CD14-positive monocyte (primary cell): ENCODE results near the gene GPATCH4. TPM values are rescaled to one million over a fixed set of nuclear protein-coding genes. Genes with fewer than 3 reads are reported as not detected.

Source experiments
- DNase-seq, 3 donors: peaks; one replicate each; pipeline ENCODE4 v3.0.0-alpha.2; 2011 to 2022
- H2AFZ ChIP-seq: 2 replicates; pipeline ENCODE4 v1.6.0; 2012; ENCODE audit warnings: mild to moderate bottlenecking, low read depth, low read length, inconsistent platforms; ENCODE audit not compliant: insufficient read depth, poor library complexity, severe bottlenecking
- H3K27ac ChIP-seq, 2 donors: 1 replicate in 1 of 2; 2 replicates in 1 of 2; pipeline ENCODE4 v1.5.1; 2012 to 2013; ENCODE audit warnings: low read length in 2 of 2, control low read depth in 1 of 2, inconsistent platforms in 1 of 2, low read depth in 1 of 2, mild to moderate bottlenecking in 1 of 2
- H3K27me3 ChIP-seq, 2 donors: one replicate each; pipeline versions ENCODE4 v1.6.0 to v1.6.1; 2011 to 2013; ENCODE audit warnings: low read length in 2 of 2; ENCODE audit not compliant: control insufficient read depth in 2 of 2, insufficient read depth in 2 of 2
- H3K36me3 ChIP-seq, 2 donors: replicated peaks in 1 of 2; 1 replicate in 1 of 2; 2 replicates in 1 of 2; pipeline versions ENCODE4 v1.5.1 to v1.6.1; 2012 to 2013; ENCODE audit warnings: low read length in 2 of 2, control low read depth in 1 of 2, inconsistent platforms in 1 of 2, mild to moderate bottlenecking in 1 of 2; ENCODE audit not compliant: insufficient read depth in 2 of 2, control insufficient read depth in 1 of 2
- H3K4me1 ChIP-seq, 2 donors: 1 replicate in 1 of 2; 2 replicates in 1 of 2; pipeline versions ENCODE4 v1.5.1 to v1.6.1; 2012 to 2013; ENCODE audit warnings: low read length in 2 of 2, control low read depth in 1 of 2, inconsistent platforms in 1 of 2, mild to moderate bottlenecking in 1 of 2, moderate library complexity in 1 of 2; ENCODE audit not compliant: insufficient read depth in 2 of 2, control insufficient read depth in 1 of 2
- H3K4me2 ChIP-seq: replicated peaks from 2 replicates; pipeline ENCODE3; 2012; ENCODE audit warnings: low read length, moderate library complexity, mild to moderate bottlenecking; ENCODE audit not compliant: poor library complexity, severe bottlenecking; ENCODE audit errors: extremely low read depth
- H3K4me3 ChIP-seq, 3 experiments: fragments of 200-600 bp in 1 of 3; sonication (generic) in 1 of 3; replicated peaks in 1 of 3; 1 replicate in 2 of 3; 2 replicates in 1 of 3; pipeline ENCODE4 v1.5.1; 2011 to 2013; ENCODE audit warnings: low read length in 3 of 3, mild to moderate bottlenecking in 3 of 3, control low read depth in 2 of 3, low read depth in 2 of 3, inconsistent platforms in 1 of 3, moderate library complexity in 1 of 3
- H3K79me2 ChIP-seq: 2 replicates; pipeline ENCODE4 v1.6.0; 2012; ENCODE audit warnings: mild to moderate bottlenecking, control low read depth, inconsistent platforms, low read length, moderate library complexity; ENCODE audit not compliant: insufficient read depth
- H3K9ac ChIP-seq: 2 replicates; pipeline ENCODE4 v1.6.0; 2017; ENCODE audit warnings: low read length, mild to moderate bottlenecking; ENCODE audit not compliant: insufficient read depth, poor library complexity, severe bottlenecking
- H3K9me3 ChIP-seq, 2 donors: replicated peaks in 1 of 2; 1 replicate in 1 of 2; 2 replicates in 1 of 2; pipeline versions ENCODE4 v1.5.1 to v1.6.1; 2012 to 2013; ENCODE audit warnings: low read length in 2 of 2, control low read depth in 1 of 2; ENCODE audit not compliant: control insufficient read depth in 1 of 2, insufficient read depth in 1 of 2
- H4K20me1 ChIP-seq: 2 replicates; pipeline ENCODE4 v1.6.0; 2012; ENCODE audit warnings: mild to moderate bottlenecking, low read length, control low read depth, moderate library complexity; ENCODE audit not compliant: insufficient read depth
- H3K27ac Mint-ChIP-seq, 7 donors: one replicate each; pipeline ENCODE4 v1.8.0; 2020; ENCODE audit warnings: mild to moderate bottlenecking in 7 of 7, mixed read lengths in 7 of 7, moderate library complexity in 6 of 7, inconsistent platforms in 2 of 7
- H3K27me3 Mint-ChIP-seq, 3 donors: one replicate each; pipeline ENCODE4 v1.8.0; 2021 to 2022; ENCODE audit warnings: low read depth in 3 of 3, mild to moderate bottlenecking in 3 of 3, mixed read lengths in 3 of 3, moderate library complexity in 3 of 3, inconsistent platforms in 1 of 3
- H3K36me3 Mint-ChIP-seq, 2 donors: one replicate each; pipeline ENCODE4 v1.8.0; 2020; ENCODE audit warnings: mixed read lengths in 2 of 2, inconsistent platforms in 1 of 2, mild to moderate bottlenecking in 1 of 2
- H3K4me1 Mint-ChIP-seq: one replicate; pipeline ENCODE4 v1.8.0; 2020; ENCODE audit warnings: mild to moderate bottlenecking, mixed read lengths
- H3K4me3 Mint-ChIP-seq, 2 donors: one replicate each; pipeline ENCODE4 v1.8.0; 2020; ENCODE audit warnings: mild to moderate bottlenecking in 2 of 2, mixed read lengths in 2 of 2, moderate library complexity in 1 of 2
- H3K9me3 Mint-ChIP-seq, 7 donors: one replicate each; pipeline ENCODE4 v1.8.0; 2020 to 2022; ENCODE audit warnings: mixed read lengths in 7 of 7, mild to moderate bottlenecking in 6 of 7, moderate library complexity in 6 of 7, inconsistent platforms in 2 of 7
- WGBS: methylation state at CpG from one replicate; pipeline ENCODE4 v1.1.5; 2013; ENCODE audit warnings: missing lambda C conversion rate; ENCODE audit not compliant: insufficient coverage; 5-methylcytosine and 5-hydroxymethylcytosine counted together
- intact Hi-C, 2 donors: fragments of 100-400 bp; cut with micrococcal nuclease; formaldehyde crosslinking; loops; one replicate each; pipeline versions ENCODE4 v1.15.0 to v1.15.1; 2023
- polyA plus RNA-seq, 3 donors: library from polyadenylated mRNA; depleted of rRNA in 1 of 3; unstranded in 2 of 3; stranded (reverse) in 1 of 3; fragments of 300-500 nt in 2 of 3; fragments of >200 nt in 1 of 3; fragmentation: Illumina TruSeq in 2 of 3; gene quantifications; 1 replicate in 2 of 3; 2 replicates in 1 of 3; pipeline ENCODE4 v1.2.3, GENCODE V29; 2012 to 2021
- TF ChIP-seq, protein P1 (sequence below): fragments of 200-600 bp; IDR thresholded peaks from one replicate; pipeline ENCODE4 v1.8.0; 2022; ENCODE audit warnings: antibody characterized with exemption, mild to moderate bottlenecking

The GPATCH4 gene
- polyA plus RNA-seq, 3 donors: 2.6 to 5.3 (median 4.9) TPM

DNA sequence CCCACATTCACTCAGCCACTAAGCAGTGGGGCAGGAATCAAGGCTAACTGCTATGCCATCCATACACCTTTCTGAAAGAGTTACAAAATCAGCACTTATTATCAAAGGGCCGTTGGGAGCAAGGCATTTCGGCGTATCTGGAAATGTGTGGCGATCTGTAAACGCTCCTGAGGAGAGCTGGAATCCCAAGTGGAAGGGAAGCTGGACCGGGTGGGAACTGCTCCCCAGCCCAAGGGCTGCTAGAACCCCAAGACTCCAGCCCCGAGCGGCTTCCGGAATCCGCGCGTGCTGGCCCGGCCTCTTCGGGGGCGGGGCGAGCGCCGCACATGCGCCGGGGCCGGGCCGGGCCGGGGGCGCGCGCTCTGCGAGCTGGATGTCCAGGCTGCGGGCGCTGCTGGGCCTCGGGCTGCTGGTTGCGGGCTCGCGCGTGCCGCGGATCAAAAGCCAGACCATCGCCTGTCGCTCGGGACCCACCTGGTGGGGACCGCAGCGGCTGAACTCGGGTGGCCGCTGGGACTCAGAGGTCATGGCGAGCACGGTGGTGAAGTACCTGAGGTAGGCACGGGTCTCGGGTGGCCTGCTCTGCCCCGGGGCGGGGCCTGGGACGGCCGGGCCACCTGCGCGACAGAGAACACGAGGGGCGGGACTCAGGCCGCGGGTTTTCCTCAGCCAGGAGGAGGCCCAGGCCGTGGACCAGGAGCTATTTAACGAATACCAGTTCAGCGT lies 9.7 kb downstream of the GPATCH4 start, which contains the start of gene NAXE:
TSS of gene NAXE (plus strand) at position 345 of the 726 bp plus-strand sequence. CDS start at position 374, 29 bp downstream.
- H3K36me3 ChIP-seq: peaks cover 18 to 34% of the 10 kb centered on the region in 2 donors
- peak within 1 kb of the TSS; percentile 97 for H2AFZ ChIP-seq
- no peaks in the 10 kb centered on the region for H3K9me3 ChIP-seq
- Mint-ChIP-seq H3K36me3 (peaks cover 26 to 28% of the 10 kb centered on the region in 2 donors), H3K27me3 (peaks cover 0 to 2% (median 0%) of the 10 kb centered on the region in 3 donors), H3K27ac (peak within 1 kb of the TSS; percentile 75 to 93 (median 91)), H3K4me3 (peak within 1 kb of the TSS; percentile 82 to 93), H3K4me1 (peaks cover 17% of the 10 kb centered on the region), H3K9me3 (no peaks in the 10 kb centered on the region)
- peak within 1 kb of the TSS; percentile 79 for H3K9ac ChIP-seq
- peak; percentile 41 to 69 (median 64) for DNase-seq
- peak within 1 kb of the TSS; percentile 63 to 88 (median 70) for H3K4me3 ChIP-seq
- H4K20me1 ChIP-seq: no peaks in the 10 kb centered on the region
- under 1% methylated on average over 60 of the region's 60 CpGs for WGBS
- no peaks in the 10 kb centered on the region for H3K27me3 ChIP-seq
- TF ChIP-seq, protein P1, sequence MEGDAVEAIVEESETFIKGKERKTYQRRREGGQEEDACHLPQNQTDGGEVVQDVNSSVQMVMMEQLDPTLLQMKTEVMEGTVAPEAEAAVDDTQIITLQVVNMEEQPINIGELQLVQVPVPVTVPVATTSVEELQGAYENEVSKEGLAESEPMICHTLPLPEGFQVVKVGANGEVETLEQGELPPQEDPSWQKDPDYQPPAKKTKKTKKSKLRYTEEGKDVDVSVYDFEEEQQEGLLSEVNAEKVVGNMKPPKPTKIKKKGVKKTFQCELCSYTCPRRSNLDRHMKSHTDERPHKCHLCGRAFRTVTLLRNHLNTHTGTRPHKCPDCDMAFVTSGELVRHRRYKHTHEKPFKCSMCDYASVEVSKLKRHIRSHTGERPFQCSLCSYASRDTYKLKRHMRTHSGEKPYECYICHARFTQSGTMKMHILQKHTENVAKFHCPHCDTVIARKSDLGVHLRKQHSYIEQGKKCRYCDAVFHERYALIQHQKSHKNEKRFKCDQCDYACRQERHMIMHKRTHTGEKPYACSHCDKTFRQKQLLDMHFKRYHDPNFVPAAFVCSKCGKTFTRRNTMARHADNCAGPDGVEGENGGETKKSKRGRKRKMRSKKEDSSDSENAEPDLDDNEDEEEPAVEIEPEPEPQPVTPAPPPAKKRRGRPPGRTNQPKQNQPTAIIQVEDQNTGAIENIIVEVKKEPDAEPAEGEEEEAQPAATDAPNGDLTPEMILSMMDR: no peak
- H3K27ac ChIP-seq: peak within 1 kb of the TSS; percentile 25 to 84
- H3K4me1 ChIP-seq: peaks cover 14 to 20% of the 10 kb centered on the region in 2 donors
- peaks cover 9% of the 10 kb centered on the region for H3K79me2 ChIP-seq
- intact Hi-C loops: loop anchor here in 1 of 2 donors (1.0 kb wide), 1 partner anchor 9 kb away; no protein-coding TSS in a partner anchor
- H3K4me2 ChIP-seq: peak within 1 kb of the TSS; percentile 95

DNA sequence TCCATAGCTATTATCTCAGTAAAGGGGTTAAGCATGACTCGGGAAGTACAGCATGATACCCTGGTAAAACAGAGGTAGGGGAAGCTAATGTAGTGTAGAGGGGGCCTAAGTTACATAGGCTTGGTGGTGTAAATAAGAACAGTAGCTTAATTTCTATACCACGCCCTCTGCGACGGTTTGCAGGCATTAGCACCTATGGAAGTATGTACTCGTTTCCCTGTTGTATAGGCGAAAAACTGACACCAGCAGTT lies 10.2 kb downstream of the GPATCH4 start:
- H3K27me3 Mint-ChIP-seq: peaks cover 0 to 2% (median 0%) of the 10 kb centered on the region in 3 donors
- H3K27me3 ChIP-seq: no peaks in the 10 kb centered on the region
- H3K4me3 ChIP-seq: peak overlapping the region; percentile 63 to 88 (median 70)
- H3K27ac Mint-ChIP-seq: peak overlapping the region; percentile 75 to 93 (median 91)
- H3K4me3 Mint-ChIP-seq: peak overlapping the region; percentile 82 to 93
- H4K20me1 ChIP-seq: no peaks in the 10 kb centered on the region
- WGBS: no CpG with 5 or more reads among the region's 6 CpGs
- peak overlapping the region in 1 of 2 donors; percentile 84 for H3K27ac ChIP-seq
- intact Hi-C loops: loop anchor here in 1 of 2 donors (1.0 kb wide), 1 partner anchor 9 kb away; no protein-coding TSS in a partner anchor
- peak overlapping the region; percentile 97 for H2AFZ ChIP-seq
- peaks cover 9% of the 10 kb centered on the region for H3K79me2 ChIP-seq
- H3K36me3 ChIP-seq: peaks cover 16 to 29% of the 10 kb centered on the region in 2 donors
- peaks cover 17% of the 10 kb centered on the region for H3K4me1 Mint-ChIP-seq
- peak overlapping the region; percentile 79 for H3K9ac ChIP-seq
- TF ChIP-seq, protein P1: no peak
- peak overlapping the region; percentile 95 for H3K4me2 ChIP-seq
- no peaks in the 10 kb centered on the region for H3K9me3 ChIP-seq
- no peak for DNase-seq
- peaks cover 14 to 20% of the 10 kb centered on the region in 2 donors for H3K4me1 ChIP-seq
- no peaks in the 10 kb centered on the region for H3K9me3 Mint-ChIP-seq
- H3K36me3 Mint-ChIP-seq: peaks cover 21 to 25% of the 10 kb centered on the region in 2 donors
